Ectodermal cell (in vitro differentiated cells): ENCODE data around the gene GAGE10. TPM values are rescaled to one million over a fixed set of nuclear protein-coding genes. Genes with fewer than 3 reads are reported as not detected.

Experiments
- H3K27ac ChIP-seq: 2 replicates; pipeline ENCODE4 v1.7.0; 2013; ENCODE audit warnings: mild to moderate bottlenecking, low read depth, low read length; ENCODE audit not compliant: insufficient read depth, poor library complexity, severe bottlenecking
- H3K27me3 ChIP-seq: 2 replicates; pipeline ENCODE4 v1.7.0; 2013; ENCODE audit warnings: mild to moderate bottlenecking, low read length; ENCODE audit not compliant: insufficient read depth, control insufficient read depth, poor library complexity, severe bottlenecking
- H3K36me3 ChIP-seq: one replicate; pipeline ENCODE4 v1.7.0; 2013; ENCODE audit warnings: low read length; ENCODE audit not compliant: control insufficient read depth, insufficient read depth
- H3K4me1 ChIP-seq: one replicate; pipeline ENCODE4 v1.7.0; 2013; ENCODE audit warnings: low read length; ENCODE audit not compliant: control insufficient read depth, insufficient read depth
- H3K4me3 ChIP-seq: 2 replicates; pipeline ENCODE4 v1.7.0; 2013; ENCODE audit warnings: low read depth, low read length, control low read depth; ENCODE audit not compliant: insufficient read depth
- H3K9me3 ChIP-seq: 2 replicates; pipeline ENCODE4 v1.7.0; 2013; ENCODE audit warnings: mild to moderate bottlenecking, low read length, moderate library complexity; ENCODE audit not compliant: control insufficient read depth
- WGBS, 2 experiments: methylation state at CpG; one replicate each; pipeline ENCODE4 v1.1.7; 2013; ENCODE audit warnings: missing lambda C conversion rate in 2 of 2; 5-methylcytosine and 5-hydroxymethylcytosine counted together
- polyA plus RNA-seq, 4 experiments: library from polyadenylated mRNA; stranded (reverse); fragments of 50-300 nt; gene quantifications; one replicate each; pipeline ENCODE4 v1.2.3, GENCODE V29; 2013

The GAGE10 gene
- polyA plus RNA-seq (2013, experiment 1 of 4) = not detected
- polyA plus RNA-seq (2013, experiment 2 of 4) = not detected
- polyA plus RNA-seq (2013, experiment 3 of 4) = not detected
- not detected for polyA plus RNA-seq (2013, experiment 4 of 4)

- H3K27me3 ChIP-seq = no peaks in the 10 kb centered on the region
- H3K4me3 ChIP-seq = no peak within 1 kb of the TSS
- H3K27ac ChIP-seq = no peak within 1 kb of the TSS
- no peaks in the 10 kb centered on the region for H3K36me3 ChIP-seq
- WGBS, 2 experiments = 95 to 97% methylated on average over 15 of the region's 15 CpGs
- no peaks in the 10 kb centered on the region for H3K9me3 ChIP-seq
- H3K4me1 ChIP-seq = no peaks in the 10 kb centered on the region
These were observed at the start of gene GAGE10 for GRCh38 chrX:49303346-49303745. Gene GAGE10, plus strand, starts transcription at chrX:49303646. Its CDS starts 1,214 bp downstream, at chrX:49304860.

- no peak overlapping the region for H3K27ac ChIP-seq
- 92 to 96% methylated on average over 7 of the region's 7 CpGs for WGBS, 2 experiments
- H3K27me3 ChIP-seq = no peaks in the 10 kb centered on the region
- H3K4me3 ChIP-seq = no peak overlapping the region
- no peaks in the 10 kb centered on the region for H3K9me3 ChIP-seq
- H3K4me1 ChIP-seq = no peaks in the 10 kb centered on the region
- H3K36me3 ChIP-seq = no peaks in the 10 kb centered on the region
These were observed 48.8 kb upstream of the GAGE10 start for GRCh38 chrX:49254639-49255038.

- H3K36me3 ChIP-seq = no peaks in the 10 kb centered on the region
- H3K27me3 ChIP-seq = no peaks in the 10 kb centered on the region
- H3K9me3 ChIP-seq = no peaks in the 10 kb centered on the region
- 87 to 90% methylated on average over 9 of the region's 9 CpGs for WGBS, 2 experiments
- no peak overlapping the region for H3K27ac ChIP-seq
- no peak overlapping the region for H3K4me3 ChIP-seq
- H3K4me1 ChIP-seq = no peaks in the 10 kb centered on the region
These were observed 47.0 kb upstream of the GAGE10 start for GRCh38 chrX:49256268-49256995.

- 92% methylated on average over 13 to 14 of the region's 14 CpGs for WGBS, 2 experiments
- Histone ChIP-seq H3K27me3 (no peaks in the 10 kb centered on the region), H3K36me3 (no peaks in the 10 kb centered on the region), H3K4me3 (no peak overlapping the region), H3K9me3 (no peaks in the 10 kb centered on the region), H3K27ac (no peak overlapping the region), H3K4me1 (no peaks in the 10 kb centered on the region)
These were observed 46.2 kb upstream of the GAGE10 start for GRCh38 chrX:49257074-49257790.

- Histone ChIP-seq H3K27ac (no peak overlapping the region), H3K27me3 (no peaks in the 10 kb centered on the region), H3K36me3 (no peaks in the 10 kb centered on the region), H3K4me1 (no peaks in the 10 kb centered on the region), H3K9me3 (no peaks in the 10 kb centered on the region), H3K4me3 (no peak overlapping the region)
- 92 to 94% methylated on average over 20 of the region's 20 CpGs for WGBS, 2 experiments
These were observed 45.3 kb upstream of the GAGE10 start for GRCh38 chrX:49257846-49258748.

- Histone ChIP-seq H3K4me3 (no peak overlapping the region), H3K9me3 (no peaks in the 10 kb centered on the region), H3K36me3 (no peaks in the 10 kb centered on the region), H3K27me3 (no peaks in the 10 kb centered on the region), H3K4me1 (no peaks in the 10 kb centered on the region), H3K27ac (no peak overlapping the region)
- 94 to 95% methylated on average over 5 of the region's 5 CpGs for WGBS, 2 experiments
These were observed 44.7 kb upstream of the GAGE10 start for GRCh38 chrX:49258749-49259124.

- H3K27me3 ChIP-seq = no peaks in the 10 kb centered on the region
- no peak overlapping the region for H3K27ac ChIP-seq
- WGBS, 2 experiments = 96 to 97% methylated on average over 16 to 17 of the region's 17 CpGs
- H3K36me3 ChIP-seq = no peaks in the 10 kb centered on the region
- no peak overlapping the region for H3K4me3 ChIP-seq
- no peaks in the 10 kb centered on the region for H3K4me1 ChIP-seq
- H3K9me3 ChIP-seq = no peaks in the 10 kb centered on the region
These were observed 43.0 kb upstream of the GAGE10 start for GRCh38 chrX:49260221-49260985.

- Histone ChIP-seq H3K27ac (no peak overlapping the region), H3K4me1 (no peaks in the 10 kb centered on the region), H3K27me3 (no peaks in the 10 kb centered on the region), H3K9me3 (no peaks in the 10 kb centered on the region), H3K4me3 (no peak overlapping the region), H3K36me3 (no peaks in the 10 kb centered on the region)
- WGBS, 2 experiments = 67% methylated on average over 1 of the region's 1 CpG; no CpG with 5 or more reads in 1 of the 2 experiments
These were observed 40.8 kb upstream of the GAGE10 start for GRCh38 chrX:49262603-49263002.

GRCh38 chrX:49263631-49264030 is 39.8 kb upstream of the GAGE10 start:
- 91% methylated on average over 10 of the region's 10 CpGs for WGBS, 2 experiments
- H3K27me3 ChIP-seq = no peaks in the 10 kb centered on the region
- no peaks in the 10 kb centered on the region for H3K9me3 ChIP-seq
- no peaks in the 10 kb centered on the region for H3K36me3 ChIP-seq
- no peak overlapping the region for H3K27ac ChIP-seq
- H3K4me1 ChIP-seq = no peaks in the 10 kb centered on the region
- no peak overlapping the region for H3K4me3 ChIP-seq
